HCT116 (cell line): Measurements from ENCODE around the gene ARF1.

Source experiments
- CEBPB ChIP-seq: IDR thresholded peaks from 2 replicates; pipeline ENCODE4 v1.6.1; 2012; ENCODE audit warnings: low read depth
- EZH2 ChIP-seq: fragments of 200-600 bp; sonication (generic); IDR thresholded peaks from 2 replicates; pipeline ENCODE4 v1.6.1; 2017; ENCODE audit warnings: antibody characterized with exemption, mixed run types
- EZH2phosphoT487 ChIP-seq: fragments of 200-600 bp; IDR thresholded peaks from 2 replicates; pipeline ENCODE4 v1.6.1; 2018; ENCODE audit warnings: antibody characterized with exemption, borderline replicate concordance
- FOSL1 ChIP-seq: IDR thresholded peaks from 2 replicates; pipeline ENCODE4 v1.6.1; 2012; ENCODE audit warnings: low read depth
- JUND ChIP-seq: IDR thresholded peaks from 2 replicates; pipeline ENCODE4 v1.6.1; 2012
- POLR2A ChIP-seq: IDR thresholded peaks from 2 replicates; pipeline ENCODE4 v1.7.0; 2011; ENCODE audit warnings: borderline replicate concordance; ENCODE audit not compliant: insufficient read depth, insufficient read length; ENCODE audit errors: extremely low read depth
- POLR2AphosphoS5 ChIP-seq: IDR thresholded peaks from 2 replicates; pipeline ENCODE4 v1.6.1; 2011; ENCODE audit warnings: mild to moderate bottlenecking, low read depth, low read length, moderate library complexity
- SIN3A ChIP-seq: IDR thresholded peaks from 2 replicates; pipeline ENCODE4 v1.6.1; 2012; ENCODE audit warnings: low read depth
- SP1 ChIP-seq: IDR thresholded peaks from 2 replicates; pipeline ENCODE4 v1.6.1; 2012; ENCODE audit warnings: low read depth
- YY1 ChIP-seq: IDR thresholded peaks from 2 replicates; pipeline ENCODE4 v1.6.1; 2011; ENCODE audit warnings: low read length, low read depth, moderate library complexity, mild to moderate bottlenecking; ENCODE audit not compliant: insufficient replicate concordance; ENCODE audit errors: extremely low read depth
- ZNF274 ChIP-seq: fragments of 200-500 bp; sonication (Bioruptor generic); IDR thresholded peaks from 2 replicates; pipeline ENCODE4 v1.6.1; 2014; ENCODE audit warnings: mild to moderate bottlenecking, low read depth, low read length, inconsistent platforms
- TF ChIP-seq, protein P1 (sequence below), 3 experiments: fragments of 200-600 bp in 1 of 3; sonication (generic) in 1 of 3; IDR thresholded peaks in 2 of 3; conservative IDR thresholded peaks in 1 of 3; 2 replicates each; pipeline ENCODE4 v1.5.1; 2012 to 2017; ENCODE audit warnings: low read depth in 2 of 3, low read length in 2 of 3, antibody characterized with exemption in 1 of 3, borderline replicate concordance in 1 of 3, control low read depth in 1 of 3, mild to moderate bottlenecking in 1 of 3, mixed read lengths in 1 of 3, mixed run types in 1 of 3, moderate library complexity in 1 of 3; ENCODE audit not compliant: insufficient read depth in 1 of 3
- TF ChIP-seq, protein P2 (sequence below): IDR thresholded peaks from 2 replicates; pipeline ENCODE4 v1.6.1; 2012
- TF ChIP-seq, protein P3 (sequence below): IDR thresholded peaks from 2 replicates; pipeline ENCODE4 v1.6.1; 2012; ENCODE audit warnings: low read depth

DNA sequence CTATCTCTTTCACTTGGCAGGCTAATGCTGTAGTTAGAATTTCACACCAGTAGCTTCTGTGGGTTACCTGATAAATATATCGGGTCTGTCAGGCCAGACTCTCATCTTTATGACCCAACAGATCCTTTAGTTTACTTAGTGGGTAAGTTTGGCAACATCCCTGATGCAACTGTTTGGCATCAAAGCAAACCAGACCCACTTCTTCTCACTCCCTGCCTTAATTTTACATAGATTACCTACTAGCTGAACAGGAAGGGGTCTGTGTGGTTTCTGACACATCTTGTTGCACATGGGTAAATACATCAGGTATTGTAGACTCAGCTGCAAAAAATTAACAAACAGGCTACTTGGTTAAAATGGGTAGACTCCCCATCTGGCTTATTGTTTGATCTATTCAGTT is 54.4 kb downstream of the ARF1 start:
- TF ChIP-seq, protein P1, sequence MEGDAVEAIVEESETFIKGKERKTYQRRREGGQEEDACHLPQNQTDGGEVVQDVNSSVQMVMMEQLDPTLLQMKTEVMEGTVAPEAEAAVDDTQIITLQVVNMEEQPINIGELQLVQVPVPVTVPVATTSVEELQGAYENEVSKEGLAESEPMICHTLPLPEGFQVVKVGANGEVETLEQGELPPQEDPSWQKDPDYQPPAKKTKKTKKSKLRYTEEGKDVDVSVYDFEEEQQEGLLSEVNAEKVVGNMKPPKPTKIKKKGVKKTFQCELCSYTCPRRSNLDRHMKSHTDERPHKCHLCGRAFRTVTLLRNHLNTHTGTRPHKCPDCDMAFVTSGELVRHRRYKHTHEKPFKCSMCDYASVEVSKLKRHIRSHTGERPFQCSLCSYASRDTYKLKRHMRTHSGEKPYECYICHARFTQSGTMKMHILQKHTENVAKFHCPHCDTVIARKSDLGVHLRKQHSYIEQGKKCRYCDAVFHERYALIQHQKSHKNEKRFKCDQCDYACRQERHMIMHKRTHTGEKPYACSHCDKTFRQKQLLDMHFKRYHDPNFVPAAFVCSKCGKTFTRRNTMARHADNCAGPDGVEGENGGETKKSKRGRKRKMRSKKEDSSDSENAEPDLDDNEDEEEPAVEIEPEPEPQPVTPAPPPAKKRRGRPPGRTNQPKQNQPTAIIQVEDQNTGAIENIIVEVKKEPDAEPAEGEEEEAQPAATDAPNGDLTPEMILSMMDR (IDR thresholded peaks at IDR 0.05 in 2 of 3, conservative IDR thresholded peaks at IDR 0.05 in 1 of 3; ENCODE audit: borderline replicate concordance in 1 of 3, insufficient read depth in 1 of 3, low read depth in 2 of 3, low read length in 2 of 3), result no peak
- TF ChIP-seq ZNF274, result no peak
- no peak for TF ChIP-seq EZH2
- TF ChIP-seq POLR2A, result no peak
- no peak for TF ChIP-seq YY1
- TF ChIP-seq, protein P2, sequence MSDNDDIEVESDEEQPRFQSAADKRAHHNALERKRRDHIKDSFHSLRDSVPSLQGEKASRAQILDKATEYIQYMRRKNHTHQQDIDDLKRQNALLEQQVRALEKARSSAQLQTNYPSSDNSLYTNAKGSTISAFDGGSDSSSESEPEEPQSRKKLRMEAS, result no peak
- no peak for TF ChIP-seq EZH2phosphoT487
- TF ChIP-seq POLR2AphosphoS5, result no peak
- TF ChIP-seq, protein P3, sequence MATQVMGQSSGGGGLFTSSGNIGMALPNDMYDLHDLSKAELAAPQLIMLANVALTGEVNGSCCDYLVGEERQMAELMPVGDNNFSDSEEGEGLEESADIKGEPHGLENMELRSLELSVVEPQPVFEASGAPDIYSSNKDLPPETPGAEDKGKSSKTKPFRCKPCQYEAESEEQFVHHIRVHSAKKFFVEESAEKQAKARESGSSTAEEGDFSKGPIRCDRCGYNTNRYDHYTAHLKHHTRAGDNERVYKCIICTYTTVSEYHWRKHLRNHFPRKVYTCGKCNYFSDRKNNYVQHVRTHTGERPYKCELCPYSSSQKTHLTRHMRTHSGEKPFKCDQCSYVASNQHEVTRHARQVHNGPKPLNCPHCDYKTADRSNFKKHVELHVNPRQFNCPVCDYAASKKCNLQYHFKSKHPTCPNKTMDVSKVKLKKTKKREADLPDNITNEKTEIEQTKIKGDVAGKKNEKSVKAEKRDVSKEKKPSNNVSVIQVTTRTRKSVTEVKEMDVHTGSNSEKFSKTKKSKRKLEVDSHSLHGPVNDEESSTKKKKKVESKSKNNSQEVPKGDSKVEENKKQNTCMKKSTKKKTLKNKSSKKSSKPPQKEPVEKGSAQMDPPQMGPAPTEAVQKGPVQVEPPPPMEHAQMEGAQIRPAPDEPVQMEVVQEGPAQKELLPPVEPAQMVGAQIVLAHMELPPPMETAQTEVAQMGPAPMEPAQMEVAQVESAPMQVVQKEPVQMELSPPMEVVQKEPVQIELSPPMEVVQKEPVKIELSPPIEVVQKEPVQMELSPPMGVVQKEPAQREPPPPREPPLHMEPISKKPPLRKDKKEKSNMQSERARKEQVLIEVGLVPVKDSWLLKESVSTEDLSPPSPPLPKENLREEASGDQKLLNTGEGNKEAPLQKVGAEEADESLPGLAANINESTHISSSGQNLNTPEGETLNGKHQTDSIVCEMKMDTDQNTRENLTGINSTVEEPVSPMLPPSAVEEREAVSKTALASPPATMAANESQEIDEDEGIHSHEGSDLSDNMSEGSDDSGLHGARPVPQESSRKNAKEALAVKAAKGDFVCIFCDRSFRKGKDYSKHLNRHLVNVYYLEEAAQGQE, result no peak
- no peak for TF ChIP-seq SIN3A
- no peak for TF ChIP-seq CEBPB
- no peak for TF ChIP-seq FOSL1
- no peak for TF ChIP-seq JUND
- TF ChIP-seq SP1, result no peak
